WTC11 (cell line): ENCODE data around the gene SCYL1. TPM values are rescaled to one million over a fixed set of nuclear protein-coding genes. Genes with fewer than 3 reads are reported as not detected.

Experiments
- ATAC-seq: fragments of 200-7000 bp; cut with Tn5 transposase; 2 replicates; pipeline ENCODE4 v1.10.0; 2021; ENCODE audit warnings: mild to moderate bottlenecking, moderate library complexity
- CTCF ChIA-PET: fragments of 300-600 bp; sonication (Branson Sonifier 250); formaldehyde crosslinking; loops from one replicate; lab custom pipeline; 2021; ENCODE audit warnings: antibody characterized with exemption; lab: Charles Lee
- POLR2A ChIA-PET: fragments of 350-600 bp; sonication (Branson Sonifier 250); formaldehyde crosslinking; loops from one replicate; lab custom pipeline; 2021; ENCODE audit warnings: antibody characterized with exemption; lab: Charles Lee
- DNase-seq: peaks from one replicate; pipeline ENCODE4 v3.0.0; 2021; ENCODE audit warnings: low spot score
- H3K27ac Mint-ChIP-seq: 2 replicates; pipeline ENCODE4 v1.8.0; 2021; ENCODE audit warnings: mixed read lengths
- H3K27me3 Mint-ChIP-seq: 2 replicates; pipeline ENCODE4 v1.8.0; 2021; ENCODE audit warnings: low read depth, mild to moderate bottlenecking, moderate library complexity, mixed read lengths
- H3K36me3 Mint-ChIP-seq: 2 replicates; pipeline ENCODE4 v1.8.0; 2021; ENCODE audit warnings: mixed read lengths
- H3K4me1 Mint-ChIP-seq: 2 replicates; pipeline ENCODE4 v1.8.0; 2022; ENCODE audit warnings: mixed read lengths
- H3K4me3 Mint-ChIP-seq: 2 replicates; pipeline ENCODE4 v1.8.0; 2021; ENCODE audit warnings: mild to moderate bottlenecking, moderate library complexity, mixed read lengths
- H3K9me3 Mint-ChIP-seq: 2 replicates; pipeline ENCODE4 v1.8.0; 2021; ENCODE audit warnings: mixed read lengths
- ARID4B ChIP-seq: sonication (generic); formaldehyde crosslinking; IDR thresholded peaks from 2 replicates; pipeline ENCODE4 v1.8.0; 2023; ENCODE audit warnings: missing genetic modification reagents, mild to moderate bottlenecking, borderline replicate concordance
- E2F4 ChIP-seq: sonication (generic); formaldehyde crosslinking; IDR thresholded peaks from 2 replicates; pipeline ENCODE4 v1.8.1; 2022; ENCODE audit warnings: low read depth, mild to moderate bottlenecking, moderate library complexity, missing genetic modification reagents, borderline replicate concordance
- E2F5 ChIP-seq: sonication (generic); formaldehyde crosslinking; IDR thresholded peaks from 2 replicates; pipeline ENCODE4 v1.8.1; 2022; ENCODE audit warnings: mild to moderate bottlenecking, moderate library complexity, missing genetic modification reagents
- ETV6 ChIP-seq: sonication (generic); formaldehyde crosslinking; IDR thresholded peaks from 2 replicates; pipeline ENCODE4 v1.8.1; 2022; ENCODE audit warnings: mild to moderate bottlenecking, missing genetic modification reagents
- FOXK1 ChIP-seq: sonication (generic); formaldehyde crosslinking; IDR thresholded peaks from 2 replicates; pipeline ENCODE4 v1.8.0; 2022; ENCODE audit warnings: mild to moderate bottlenecking, moderate library complexity, missing genetic modification reagents
- FOXP1 ChIP-seq: sonication (generic); formaldehyde crosslinking; IDR thresholded peaks from 2 replicates; pipeline ENCODE4 v1.8.0; 2022; ENCODE audit warnings: missing genetic modification reagents, mild to moderate bottlenecking, moderate library complexity, borderline replicate concordance
- HMGXB4 ChIP-seq: sonication (generic); formaldehyde crosslinking; IDR thresholded peaks from 2 replicates; pipeline ENCODE4 v1.8.1; 2023; ENCODE audit warnings: mild to moderate bottlenecking, moderate library complexity, missing genetic modification reagents
- MLX ChIP-seq: sonication (generic); formaldehyde crosslinking; IDR thresholded peaks from 2 replicates; pipeline ENCODE4 v1.8.1; 2023; ENCODE audit warnings: mild to moderate bottlenecking, missing genetic modification reagents, moderate library complexity
- NFE2L1 ChIP-seq: sonication (generic); formaldehyde crosslinking; IDR thresholded peaks from 2 replicates; pipeline ENCODE4 v1.8.1; 2023; ENCODE audit warnings: missing genetic modification reagents
- TEAD1 ChIP-seq: sonication (generic); formaldehyde crosslinking; IDR thresholded peaks from 2 replicates; pipeline ENCODE4 v1.8.0; 2022; ENCODE audit warnings: mild to moderate bottlenecking, missing genetic modification reagents
- USF2 ChIP-seq: sonication (generic); formaldehyde crosslinking; IDR thresholded peaks from 2 replicates; pipeline ENCODE4 v1.8.1; 2023; ENCODE audit warnings: mild to moderate bottlenecking, missing genetic modification reagents, moderate library complexity
- ZNF138 ChIP-seq: sonication (generic); formaldehyde crosslinking; conservative IDR thresholded peaks from 2 replicates; pipeline ENCODE4 v1.8.1; 2022; ENCODE audit warnings: mild to moderate bottlenecking, moderate library complexity, missing genetic modification reagents
- ZNF219 ChIP-seq: sonication (generic); formaldehyde crosslinking; IDR thresholded peaks from 2 replicates; pipeline ENCODE4 v1.8.0; 2023; ENCODE audit warnings: missing genetic modification reagents, mild to moderate bottlenecking, borderline replicate concordance
- ZNF396 ChIP-seq: fragments of 250-450 bp; sonication (Bioruptor Pico); IDR thresholded peaks from 2 replicates; pipeline ENCODE4 v1.8.0; 2021; ENCODE audit warnings: mild to moderate bottlenecking, moderate library complexity, borderline replicate concordance
- ZNF423 ChIP-seq: fragments of 250-450 bp; sonication (Bioruptor Pico); IDR thresholded peaks from 2 replicates; pipeline ENCODE4 v2.1.2; 2022; ENCODE audit warnings: mild to moderate bottlenecking, moderate library complexity
- total RNA-seq: library from RNA; stranded (reverse); gene quantifications from 3 replicates; pipeline ENCODE4 v1.2.3, GENCODE V29; 2021
- TF ChIP-seq, protein P1 (sequence below): sonication (generic); formaldehyde crosslinking; conservative IDR thresholded peaks from 2 replicates; pipeline ENCODE4 v1.8.1; 2023; ENCODE audit warnings: mild to moderate bottlenecking, low read depth, missing genetic modification reagents, moderate library complexity
- TF ChIP-seq, protein P2 (sequence below): sonication (generic); formaldehyde crosslinking; IDR thresholded peaks from 2 replicates; pipeline ENCODE4 v1.8.1; 2022; ENCODE audit warnings: mild to moderate bottlenecking, missing genetic modification reagents, moderate library complexity, borderline replicate concordance
- TF ChIP-seq, protein P3 (sequence below): sonication (generic); formaldehyde crosslinking; IDR thresholded peaks from 2 replicates; pipeline ENCODE4 v1.8.0; 2022; ENCODE audit warnings: mild to moderate bottlenecking, missing genetic modification reagents

Gene SCYL1
- total RNA-seq, 1 experiment from 2014 or later = 76.8 TPM

DNA sequence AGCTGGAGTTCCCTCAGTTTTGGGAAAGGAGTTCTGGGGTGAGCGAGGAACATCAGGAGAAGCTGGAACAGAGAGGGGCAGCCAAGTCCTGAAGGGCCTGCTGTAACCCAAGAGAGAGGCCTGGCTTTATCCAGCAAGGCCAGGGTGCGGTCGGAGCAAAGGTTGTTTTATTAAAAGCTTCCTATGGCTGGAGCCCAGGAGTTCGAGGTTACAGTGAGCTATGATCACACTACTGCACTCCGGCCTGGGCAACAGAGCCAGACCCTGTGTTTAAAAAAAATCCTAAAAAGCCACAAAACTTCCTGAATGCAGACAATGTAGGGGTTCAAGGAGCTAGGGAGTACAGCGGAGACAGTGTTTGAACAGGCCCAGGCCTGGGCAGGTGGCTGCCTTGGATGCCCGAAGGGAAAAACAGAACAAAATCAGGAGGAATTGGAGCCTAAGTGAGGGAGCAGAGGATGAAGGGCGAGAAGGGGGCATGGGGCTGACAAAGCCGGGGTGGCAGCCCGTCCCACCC, 48.2 kb upstream of the SCYL1 start (continued):
- TF ChIP-seq, protein P1, sequence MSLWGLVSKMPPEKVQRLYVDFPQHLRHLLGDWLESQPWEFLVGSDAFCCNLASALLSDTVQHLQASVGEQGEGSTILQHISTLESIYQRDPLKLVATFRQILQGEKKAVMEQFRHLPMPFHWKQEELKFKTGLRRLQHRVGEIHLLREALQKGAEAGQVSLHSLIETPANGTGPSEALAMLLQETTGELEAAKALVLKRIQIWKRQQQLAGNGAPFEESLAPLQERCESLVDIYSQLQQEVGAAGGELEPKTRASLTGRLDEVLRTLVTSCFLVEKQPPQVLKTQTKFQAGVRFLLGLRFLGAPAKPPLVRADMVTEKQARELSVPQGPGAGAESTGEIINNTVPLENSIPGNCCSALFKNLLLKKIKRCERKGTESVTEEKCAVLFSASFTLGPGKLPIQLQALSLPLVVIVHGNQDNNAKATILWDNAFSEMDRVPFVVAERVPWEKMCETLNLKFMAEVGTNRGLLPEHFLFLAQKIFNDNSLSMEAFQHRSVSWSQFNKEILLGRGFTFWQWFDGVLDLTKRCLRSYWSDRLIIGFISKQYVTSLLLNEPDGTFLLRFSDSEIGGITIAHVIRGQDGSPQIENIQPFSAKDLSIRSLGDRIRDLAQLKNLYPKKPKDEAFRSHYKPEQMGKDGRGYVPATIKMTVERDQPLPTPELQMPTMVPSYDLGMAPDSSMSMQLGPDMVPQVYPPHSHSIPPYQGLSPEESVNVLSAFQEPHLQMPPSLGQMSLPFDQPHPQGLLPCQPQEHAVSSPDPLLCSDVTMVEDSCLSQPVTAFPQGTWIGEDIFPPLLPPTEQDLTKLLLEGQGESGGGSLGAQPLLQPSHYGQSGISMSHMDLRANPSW (CRISPR knock-in tag) = no peak
- no peak for TF ChIP-seq ZNF423 (CRISPR knock-in tag)
- TF ChIP-seq ZNF219 (CRISPR knock-in tag) = no peak
- no peak for TF ChIP-seq ARID4B (CRISPR knock-in tag)
- TF ChIP-seq ZNF396 (CRISPR knock-in tag) = no peak
- TF ChIP-seq, protein P2, sequence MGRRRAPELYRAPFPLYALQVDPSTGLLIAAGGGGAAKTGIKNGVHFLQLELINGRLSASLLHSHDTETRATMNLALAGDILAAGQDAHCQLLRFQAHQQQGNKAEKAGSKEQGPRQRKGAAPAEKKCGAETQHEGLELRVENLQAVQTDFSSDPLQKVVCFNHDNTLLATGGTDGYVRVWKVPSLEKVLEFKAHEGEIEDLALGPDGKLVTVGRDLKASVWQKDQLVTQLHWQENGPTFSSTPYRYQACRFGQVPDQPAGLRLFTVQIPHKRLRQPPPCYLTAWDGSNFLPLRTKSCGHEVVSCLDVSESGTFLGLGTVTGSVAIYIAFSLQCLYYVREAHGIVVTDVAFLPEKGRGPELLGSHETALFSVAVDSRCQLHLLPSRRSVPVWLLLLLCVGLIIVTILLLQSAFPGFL = no peak
- TF ChIP-seq E2F4 = no peak

DNA sequence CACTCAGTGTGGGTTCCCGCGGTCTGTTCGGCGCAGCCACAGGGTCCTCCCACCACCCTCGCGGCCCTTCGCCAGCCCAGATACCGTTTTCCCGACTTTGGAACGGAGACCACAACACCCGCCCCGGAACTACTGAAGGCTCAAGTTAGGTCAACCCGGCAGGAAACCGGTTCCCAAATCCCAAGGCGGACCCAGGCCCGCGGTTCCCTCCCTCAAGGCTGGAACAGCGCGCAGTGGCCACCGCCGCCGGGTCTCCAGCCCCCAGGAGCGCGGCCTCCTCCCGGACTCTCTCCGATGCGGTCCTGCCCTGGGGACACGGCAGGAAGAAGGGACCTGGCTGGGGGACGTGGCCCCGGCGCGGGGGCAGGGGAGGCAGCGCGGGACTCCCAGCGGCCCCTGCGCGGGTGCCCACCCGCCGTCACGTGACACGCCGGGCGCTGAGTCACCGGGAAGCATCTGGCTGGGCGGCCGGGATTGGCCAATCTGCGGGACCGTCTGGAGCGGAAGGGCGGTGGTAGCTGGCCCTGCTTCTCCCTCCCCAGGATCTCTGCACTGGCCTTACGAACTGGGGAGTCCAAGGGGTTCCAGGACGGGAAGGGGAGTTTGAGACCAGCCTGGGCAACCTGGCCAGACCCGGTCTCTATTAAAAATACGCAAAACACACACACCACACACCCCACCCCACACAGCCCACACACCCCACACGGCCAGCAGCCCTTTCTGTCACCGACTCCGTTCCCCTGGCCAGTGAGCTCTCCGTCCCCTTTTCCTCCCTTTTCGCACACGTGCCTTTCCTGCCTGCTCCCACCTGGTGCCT, 47.5 kb upstream of the SCYL1 start:
- DNase-seq (peak; percentile 87), ATAC-seq (peak; percentile 80)
- Mint-ChIP-seq H3K27me3 (no peaks in the 10 kb centered on the region; the same call in 1 of the 2 replicates), H3K4me3 (peak overlapping the region; percentile 79), H3K9me3 (no peaks in the 10 kb centered on the region), H3K27ac (peak overlapping the region; percentile 99), H3K36me3 (no peaks in the 10 kb centered on the region), H3K4me1 (peaks cover 34% of the 10 kb centered on the region)
- ChIA-PET CTCF (interaction anchor here (0.8 to 6.5 kb wide), 19 partner anchors 8 to 162 kb away, joined by 3 to 129 read pairs (median 4); partner anchors contain the start of genes CDC42EP2 and FAM89B), POLR2A (interaction anchor here (1.2 to 5.6 kb wide), 7 partner anchors 9 to 64 kb away, joined by 3 to 248 read pairs (median 37); partner anchors contain the start of genes MALAT1 and NEAT1)
- TF ChIP-seq NFE2L1 (CRISPR knock-in tag) (peak; percentile 62; the same call in 1 of the 2 replicates), HMGXB4 (CRISPR knock-in tag) (peak; percentile 62; the same call in 1 of the 2 replicates), ZNF138 (no peak), ZNF423 (CRISPR knock-in tag) (no peak), FOXP1 (CRISPR knock-in tag) (no peak; the same call in 1 of the 2 replicates), MLX (CRISPR knock-in tag) (no peak), ETV6 (CRISPR knock-in tag) (peak; percentile 71), USF2 (CRISPR knock-in tag) (peak; percentile 98), TEAD1 (CRISPR knock-in tag) (no peak), E2F5 (0 out of 2 replicates have a peak, but pooled peaks have one; percentile 63), FOXK1 (0 out of 2 replicates have a peak, but pooled peaks have one; percentile 43)
- TF ChIP-seq, protein P3, sequence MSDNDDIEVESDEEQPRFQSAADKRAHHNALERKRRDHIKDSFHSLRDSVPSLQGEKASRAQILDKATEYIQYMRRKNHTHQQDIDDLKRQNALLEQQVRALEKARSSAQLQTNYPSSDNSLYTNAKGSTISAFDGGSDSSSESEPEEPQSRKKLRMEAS = peak; percentile 66
